Mesodermal cell (in vitro differentiated cells): ENCODE results near the gene GHR.
A peak's percentile ranks its signal among the peaks of the same experiment; 100 is the strongest.
"Not testable (repeated sequence)": the region's sequence is repeated elsewhere in the genome, so short reads cannot be mapped to it uniquely, and the experiment has no call there.

Source experiments
- H3K27ac ChIP-seq: 2 replicates; pipeline ENCODE4 v1.7.0; 2013; ENCODE audit warnings: mild to moderate bottlenecking, low read depth, low read length, moderate library complexity; ENCODE audit not compliant: severe bottlenecking
- H3K36me3 ChIP-seq: 2 replicates; pipeline ENCODE4 v1.7.1; 2013; ENCODE audit warnings: mild to moderate bottlenecking, low read length, moderate library complexity; ENCODE audit not compliant: control insufficient read depth, insufficient read depth
- H3K4me1 ChIP-seq: one replicate; pipeline ENCODE4 v1.7.1; 2013; ENCODE audit warnings: mild to moderate bottlenecking, low read length; ENCODE audit not compliant: insufficient read depth, control insufficient read depth, poor library complexity, severe bottlenecking
- H3K4me3 ChIP-seq: 2 replicates; pipeline ENCODE4 v1.7.0; 2013; ENCODE audit warnings: low read length, control low read depth, mild to moderate bottlenecking; ENCODE audit not compliant: insufficient read depth, poor library complexity, severe bottlenecking; ENCODE audit errors: extremely low read depth
- H3K9me3 ChIP-seq: 2 replicates; pipeline ENCODE4 v1.7.1; 2013; ENCODE audit warnings: mild to moderate bottlenecking, low read length, moderate library complexity; ENCODE audit not compliant: control insufficient read depth
- WGBS, 2 experiments: methylation state at CpG; one replicate each; pipeline ENCODE4 v1.1.5; 2013; ENCODE audit warnings: missing lambda C conversion rate in 2 of 2; ENCODE audit not compliant: insufficient coverage in 2 of 2; 5-methylcytosine and 5-hydroxymethylcytosine counted together

The GHR gene

GRCh38 chr5:42642006-42642405 lies 218.8 kb downstream of the GHR start:
- 95 to 97% methylated on average over 4 of the region's 4 CpGs for WGBS, 2 experiments
- no peaks in the 10 kb centered on the region for H3K9me3 ChIP-seq
- H3K4me1 ChIP-seq, result peaks cover 5% of the 10 kb centered on the region
- H3K27ac ChIP-seq, result peak overlapping the region; percentile 87
- H3K4me3 ChIP-seq, result no peak overlapping the region
- H3K36me3 ChIP-seq, result no peaks in the 10 kb centered on the region

GRCh38 chr5:42643360-42643759 lies 220.1 kb downstream of the GHR start:
- no peak overlapping the region for H3K27ac ChIP-seq
- no CpG with 5 or more reads among the region's 1 CpG for WGBS, 2 experiments
- H3K36me3 ChIP-seq, result no peaks in the 10 kb centered on the region
- H3K4me1 ChIP-seq, result peaks cover 5% of the 10 kb centered on the region
- no peaks in the 10 kb centered on the region for H3K9me3 ChIP-seq
- H3K4me3 ChIP-seq, result no peak overlapping the region

GRCh38 chr5:42645138-42645537 lies 221.9 kb downstream of the GHR start:
- Histone ChIP-seq H3K4me3 (no peak overlapping the region), H3K9me3 (no peaks in the 10 kb centered on the region), H3K4me1 (peaks cover 5% of the 10 kb centered on the region), H3K36me3 (no peaks in the 10 kb centered on the region), H3K27ac (no peak overlapping the region)
- WGBS, 2 experiments, result 60% methylated on average over 1 of the region's 2 CpGs; no CpG with 5 or more reads in 1 of the 2 experiments

DNA sequence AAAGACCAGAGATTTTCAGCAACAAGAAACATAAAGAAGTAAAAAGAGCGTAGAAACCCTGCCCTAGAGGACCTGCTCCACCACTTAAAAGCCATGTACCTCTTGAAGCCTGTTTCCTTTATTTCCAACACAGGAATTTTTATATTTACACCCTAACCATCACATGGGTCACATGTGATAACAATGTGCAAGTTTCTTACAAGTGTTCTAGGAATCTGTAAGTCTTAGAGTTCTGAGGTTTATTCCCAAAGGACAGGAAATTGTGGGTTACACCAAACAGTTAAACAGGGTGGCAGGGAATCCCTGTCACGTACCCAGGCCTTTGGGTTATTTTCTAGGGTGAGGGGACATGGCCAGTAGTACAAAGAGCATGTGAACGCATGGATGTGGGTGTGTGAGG lies 224.8 kb downstream of the GHR start:
- Histone ChIP-seq H3K9me3 (no peaks in the 10 kb centered on the region), H3K4me1 (no peaks in the 10 kb centered on the region), H3K4me3 (no peak overlapping the region), H3K36me3 (no peaks in the 10 kb centered on the region), H3K27ac (no peak overlapping the region)
- 60 to 97% methylated on average over 1 to 3 of the region's 3 CpGs for WGBS, 2 experiments

GRCh38 chr5:42648915-42649314 lies 225.7 kb downstream of the GHR start:
- Histone ChIP-seq H3K4me1 (no peaks in the 10 kb centered on the region), H3K4me3 (no peak overlapping the region), H3K9me3 (no peaks in the 10 kb centered on the region), H3K36me3 (no peaks in the 10 kb centered on the region), H3K27ac (no peak overlapping the region)
- no CpG with 5 or more reads among the region's 1 CpG for WGBS, 2 experiments

- no CpG with 5 or more reads among the region's 3 CpGs for WGBS, 2 experiments
- H3K4me1 ChIP-seq, result no peaks in the 10 kb centered on the region
- no peaks in the 10 kb centered on the region for H3K9me3 ChIP-seq
- H3K4me3 ChIP-seq, result no peak overlapping the region
- H3K36me3 ChIP-seq, result no peaks in the 10 kb centered on the region
- H3K27ac ChIP-seq, result no peak overlapping the region
Measured at GRCh38 chr5:42650084-42650483, 226.8 kb downstream of the GHR start.

- Histone ChIP-seq H3K9me3 (no peaks in the 10 kb centered on the region), H3K4me1 (peaks cover 7% of the 10 kb centered on the region), H3K4me3 (no peak overlapping the region), H3K36me3 (no peaks in the 10 kb centered on the region), H3K27ac (no peak overlapping the region)
- WGBS, 2 experiments, result 100% methylated on average over 1 of the region's 2 CpGs; no CpG with 5 or more reads in 1 of the 2 experiments
Measured at GRCh38 chr5:42653705-42654104, 230.5 kb downstream of the GHR start.

DNA sequence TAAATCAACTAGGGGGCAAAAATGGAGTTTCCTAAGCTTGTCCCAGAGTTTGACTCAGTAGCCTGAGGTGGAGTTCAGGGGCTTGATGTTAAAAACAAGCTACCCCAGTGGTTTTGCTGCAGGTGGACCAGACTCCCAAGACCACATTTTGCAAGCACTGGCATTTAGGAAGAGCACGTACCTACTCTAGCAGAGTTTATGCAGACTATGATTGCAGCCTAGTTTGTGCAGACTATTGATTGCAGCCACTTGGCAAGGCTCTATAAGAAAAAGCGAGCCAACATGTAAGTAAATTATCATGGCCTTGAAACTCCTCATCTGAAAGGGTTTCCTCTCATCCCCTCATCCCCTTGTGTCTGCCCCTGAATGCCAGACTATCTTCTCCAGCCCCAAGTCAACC lies 231.4 kb downstream of the GHR start:
- no peak overlapping the region for H3K27ac ChIP-seq
- 85 to 87% methylated on average over 2 of the region's 2 CpGs for WGBS, 2 experiments
- peaks cover 7% of the 10 kb centered on the region for H3K4me1 ChIP-seq
- no peaks in the 10 kb centered on the region for H3K9me3 ChIP-seq
- H3K4me3 ChIP-seq, result no peak overlapping the region
- H3K36me3 ChIP-seq, result no peaks in the 10 kb centered on the region

GRCh38 chr5:42655982-42656650 lies 232.9 kb downstream of the GHR start:
- H3K4me1 ChIP-seq, result peaks cover 7% of the 10 kb centered on the region
- no peak overlapping the region for H3K4me3 ChIP-seq
- no peak overlapping the region for H3K27ac ChIP-seq
- H3K9me3 ChIP-seq, result no peaks in the 10 kb centered on the region
- WGBS, 2 experiments, result 90% methylated on average over 2 of the region's 3 CpGs; no CpG with 5 or more reads in 1 of the 2 experiments
- no peaks in the 10 kb centered on the region for H3K36me3 ChIP-seq

DNA sequence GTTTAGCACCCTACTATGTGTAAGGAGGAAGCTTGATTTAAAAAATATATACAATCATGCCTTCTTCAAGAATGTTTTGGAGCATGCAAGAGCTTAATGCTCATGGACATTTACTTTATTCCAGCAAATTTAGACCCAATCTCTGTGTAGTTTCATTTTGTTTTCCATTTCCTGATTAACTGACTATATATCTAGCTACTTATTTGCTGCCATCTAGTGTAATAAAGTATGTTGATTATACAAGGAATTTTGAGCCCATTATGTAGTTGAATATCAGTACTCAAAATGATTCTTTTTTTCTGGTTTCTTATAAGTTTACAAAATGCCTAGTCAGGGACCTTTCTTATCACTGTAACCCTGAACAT lies 233.4 kb downstream of the GHR start:
- peaks cover 7% of the 10 kb centered on the region for H3K4me1 ChIP-seq
- no peak overlapping the region for H3K4me3 ChIP-seq
- no peak overlapping the region for H3K27ac ChIP-seq
- no peaks in the 10 kb centered on the region for H3K36me3 ChIP-seq
- no peaks in the 10 kb centered on the region for H3K9me3 ChIP-seq

DNA sequence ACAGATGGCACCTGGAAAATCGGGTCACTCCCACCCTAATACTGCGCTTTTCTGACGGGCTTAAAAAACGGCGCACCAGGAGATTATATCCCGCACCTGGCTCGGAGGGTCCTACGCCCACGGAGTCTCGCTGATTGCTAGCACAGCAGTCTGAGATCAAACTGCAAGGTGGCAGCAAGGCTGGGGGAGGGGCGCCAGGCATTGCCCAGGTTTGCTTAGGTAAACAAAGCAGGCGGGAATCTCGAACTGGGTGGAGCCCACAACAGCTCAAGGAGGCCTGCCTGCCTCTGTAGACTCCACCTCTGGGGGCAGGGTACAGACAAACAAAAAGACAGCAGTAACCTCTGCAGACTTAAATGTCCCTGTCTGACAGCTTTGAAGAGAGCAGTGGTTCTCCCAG lies 236.6 kb downstream of the GHR start:
- H3K9me3 ChIP-seq, result not testable (repeated sequence)
- 87 to 92% methylated on average over 2 to 3 of the region's 13 CpGs for WGBS, 2 experiments

More for the DNA sequence above, 236.6 kb downstream of the GHR start:
- not testable (repeated sequence) for H3K27ac ChIP-seq, H3K4me3 ChIP-seq, H3K4me1 ChIP-seq, H3K36me3 ChIP-seq
